Glomerular visceral epithelial cell (primary cell): ENCODE data around the gene LILRB1.
"Not testable (repeated sequence)": the region's sequence is repeated elsewhere in the genome, so short reads cannot be mapped to it uniquely, and the experiment has no call there.

Source experiments
- DNase-seq: peaks from one replicate; pipeline ENCODE4 v3.0.0-alpha.2; 2016; ENCODE audit errors: extremely low spot score

The LILRB1 gene

GRCh38 chr19:54630262-54630661 is at the start of gene LILRB1:
LILRB1 (plus strand) TSS chr19:54630484; CDS start chr19:54631074, 590 bp downstream.
- DNase-seq, result not testable (repeated sequence)

- DNase-seq, result no peak
These were observed 43.9 kb upstream of the LILRB1 start for GRCh38 chr19:54586397-54586796.

- DNase-seq, result no peak
These were observed 43.3 kb upstream of the LILRB1 start for GRCh38 chr19:54587026-54587425.

- DNase-seq, result not testable (repeated sequence)
These were observed 36.8 kb upstream of the LILRB1 start, which contains the start of gene LILRA1 for GRCh38 chr19:54593445-54593844. LILRA1 (plus strand) TSS chr19:54593632; CDS start chr19:54594245, 613 bp downstream.

- not testable (repeated sequence) for DNase-seq
These were observed 36.2 kb upstream of the LILRB1 start for GRCh38 chr19:54593931-54594626.

- no peak for DNase-seq
These were observed 35.5 kb upstream of the LILRB1 start for GRCh38 chr19:54594737-54595136.

- not testable (repeated sequence) for DNase-seq
These were observed 34.4 kb upstream of the LILRB1 start for GRCh38 chr19:54595680-54596436.

- no peak for DNase-seq
These were observed 30.1 kb upstream of the LILRB1 start for GRCh38 chr19:54600212-54600611.

GRCh38 chr19:54606230-54606629 is 24.1 kb upstream of the LILRB1 start:
- no peak for DNase-seq

- no peak for DNase-seq
These were observed 23.1 kb upstream of the LILRB1 start for GRCh38 chr19:54606891-54607784.

- no peak for DNase-seq
These were observed 22.5 kb upstream of the LILRB1 start for GRCh38 chr19:54607785-54608150.

GRCh38 chr19:54608205-54608604 is 22.1 kb upstream of the LILRB1 start:
- no peak for DNase-seq

- DNase-seq, result no peak
These were observed 21.5 kb upstream of the LILRB1 start for GRCh38 chr19:54608792-54609191.

- DNase-seq, result no peak
These were observed 20.9 kb upstream of the LILRB1 start for GRCh38 chr19:54609356-54609791.

GRCh38 chr19:54612428-54612827 is 17.9 kb upstream of the LILRB1 start:
- DNase-seq, result no peak

GRCh38 chr19:54614726-54615125 is 15.6 kb upstream of the LILRB1 start:
- DNase-seq, result no peak

- DNase-seq, result no peak
These were observed 14.2 kb upstream of the LILRB1 start for GRCh38 chr19:54616057-54616456.

GRCh38 chr19:54616821-54617560 is 13.3 kb upstream of the LILRB1 start:
- no peak for DNase-seq

- DNase-seq, result no peak
These were observed 9.8 kb upstream of the LILRB1 start for GRCh38 chr19:54620464-54620863.

- DNase-seq, result no peak
These were observed 7.9 kb upstream of the LILRB1 start for GRCh38 chr19:54622431-54622830.

GRCh38 chr19:54624234-54624633 is 6.0 kb upstream of the LILRB1 start:
- not testable (repeated sequence) for DNase-seq
